Keratinocyte (primary cell): ENCODE results near the gene OMG. TPM values are rescaled to one million over a fixed set of nuclear protein-coding genes. Genes with fewer than 3 reads are reported as not detected.

Experiments
- DNase-seq: peaks from one replicate; pipeline ENCODE4 v3.0.0-alpha.2; 2011; ENCODE audit warnings: low read depth, missing footprints, low spot score
- FAIRE-seq: peaks from 2 replicates; lab custom pipeline; 2011; peaks lifted over from hg19 to GRCh38; lab: Jason Lieb, UNC
- H2AFZ ChIP-seq: 2 replicates; pipeline ENCODE4 v1.6.0; 2012; ENCODE audit warnings: low read length, control low read depth, inconsistent platforms; ENCODE audit not compliant: control insufficient read depth
- H3K27ac ChIP-seq: 2 replicates; pipeline ENCODE4 v1.5.1; 2011; ENCODE audit warnings: low read length; ENCODE audit not compliant: control insufficient read depth, insufficient read depth
- H3K27me3 ChIP-seq: 3 replicates; pipeline ENCODE4 v1.6.0; 2011; ENCODE audit warnings: low read length; ENCODE audit not compliant: control insufficient read depth, insufficient read depth; ENCODE audit errors: extremely low read depth
- H3K36me3 ChIP-seq, 2 experiments: 2 replicates in 1 of 2; 3 replicates in 1 of 2; pipeline ENCODE4 v1.5.1; 2011; ENCODE audit warnings: low read length in 2 of 2, mild to moderate bottlenecking in 1 of 2; ENCODE audit not compliant: control insufficient read depth in 2 of 2, insufficient read depth in 2 of 2; ENCODE audit errors: extremely low read depth in 1 of 2
- H3K4me1 ChIP-seq: 3 replicates; pipeline ENCODE4 v1.5.1; 2011; ENCODE audit warnings: low read length; ENCODE audit not compliant: control insufficient read depth, insufficient read depth; ENCODE audit errors: extremely low read depth
- H3K4me2 ChIP-seq: 3 replicates; pipeline ENCODE4 v1.6.0; 2011; ENCODE audit warnings: low read depth, low read length; ENCODE audit not compliant: control insufficient read depth, insufficient read depth; ENCODE audit errors: extremely low read depth
- H3K4me3 ChIP-seq, 3 experiments: fragments of 200-600 bp in 1 of 3; sonication (generic) in 1 of 3; 2 replicates in 2 of 3; 3 replicates in 1 of 3; pipeline ENCODE4 v1.5.1; 2011 to 2016; ENCODE audit warnings: low read length in 3 of 3, mild to moderate bottlenecking in 3 of 3, control low read depth in 2 of 3, inconsistent platforms in 1 of 3, low read depth in 1 of 3, mixed read lengths in 1 of 3, mixed run types in 1 of 3, moderate library complexity in 1 of 3; ENCODE audit not compliant: control insufficient read depth in 2 of 3, insufficient read depth in 2 of 3; ENCODE audit errors: extremely low read depth in 1 of 3
- H3K79me2 ChIP-seq: 2 replicates; pipeline ENCODE4 v1.6.0; 2012; ENCODE audit warnings: low read length; ENCODE audit not compliant: control insufficient read depth, insufficient read depth
- H3K9ac ChIP-seq: 3 replicates; pipeline ENCODE4 v1.6.0; 2011; ENCODE audit warnings: low read length; ENCODE audit not compliant: control insufficient read depth, insufficient read depth; ENCODE audit errors: extremely low read depth
- H3K9me1 ChIP-seq: 3 replicates; pipeline ENCODE4 v1.6.0; 2011; ENCODE audit warnings: low read length; ENCODE audit not compliant: control insufficient read depth, insufficient read depth; ENCODE audit errors: extremely low read depth
- H3K9me3 ChIP-seq: 2 replicates; pipeline ENCODE4 v1.5.1; 2012; ENCODE audit warnings: low read depth, low read length; ENCODE audit not compliant: control insufficient read depth
- H4K20me1 ChIP-seq: 3 replicates; pipeline ENCODE4 v1.6.0; 2011; ENCODE audit warnings: low read length; ENCODE audit not compliant: control insufficient read depth, insufficient read depth; ENCODE audit errors: extremely low read depth
- EZH2 ChIP-seq: IDR thresholded peaks from one replicate; pipeline ENCODE4 v1.6.1; 2012; ENCODE audit warnings: inconsistent platforms, mild to moderate bottlenecking, low read length, moderate library complexity
- dilution Hi-C: fragments of 300-500 bp; cut with MboI; formaldehyde crosslinking; loops from one replicate; pipeline ENCODE4 v1.7.0; 2020; ENCODE audit warnings: low sequenced_read_pairs; ENCODE audit not compliant: extremely low pct_ligation_motif_present
- polyA plus RNA-seq, 5 experiments: library from polyadenylated mRNA; depleted of rRNA in 3 of 5; stranded (reverse) in 3 of 5; stranded (forward) in 1 of 5; unstranded in 1 of 5; fragments of >200 nt; gene quantifications; 1 replicate in 1 of 5; 2 replicates in 3 of 5; 3 replicates in 1 of 5; pipeline versions ENCODE4 v1.2.1 to v1.2.3, GENCODE V29; 2011 to 2012; ENCODE audit warnings: missing spikeins in 2 of 5, low read depth in 1 of 5, low replicate concordance in 1 of 5
- TF ChIP-seq, protein P1 (sequence below), 3 experiments: IDR thresholded peaks in 1 of 3; conservative IDR thresholded peaks in 1 of 3; optimal IDR thresholded peaks in 1 of 3; 2 replicates in 2 of 3; 3 replicates in 1 of 3; pipeline versions ENCODE3 to v1.5.1; 2011; ENCODE audit warnings: low read length in 3 of 3, mild to moderate bottlenecking in 3 of 3, moderate library complexity in 2 of 3, control low read depth in 1 of 3, inconsistent platforms in 1 of 3; ENCODE audit not compliant: insufficient read depth in 2 of 3; ENCODE audit errors: extremely low read depth in 1 of 3

Gene OMG
- polyA plus RNA-seq, 1 donor (not counting 4 experiments of a cell fraction or from before 2014, with no cell fraction given) = not detected

- Histone ChIP-seq H3K4me3 (no peak overlapping the region), H3K79me2 (no peaks in the 10 kb centered on the region), H3K9ac (no peak overlapping the region), H3K9me1 (no peaks in the 10 kb centered on the region), H2AFZ (no peak overlapping the region), H3K4me2 (no peak overlapping the region), H4K20me1 (no peaks in the 10 kb centered on the region), H3K4me1 (peaks cover 30% of the 10 kb centered on the region), H3K27me3 (no peaks in the 10 kb centered on the region), H3K36me3 (peaks cover 0 to 3% of the 10 kb centered on the region in 2 experiments), H3K9me3 (no peaks in the 10 kb centered on the region), H3K27ac (no peak overlapping the region)
- TF ChIP-seq EZH2 = no peak
- TF ChIP-seq, protein P1, sequence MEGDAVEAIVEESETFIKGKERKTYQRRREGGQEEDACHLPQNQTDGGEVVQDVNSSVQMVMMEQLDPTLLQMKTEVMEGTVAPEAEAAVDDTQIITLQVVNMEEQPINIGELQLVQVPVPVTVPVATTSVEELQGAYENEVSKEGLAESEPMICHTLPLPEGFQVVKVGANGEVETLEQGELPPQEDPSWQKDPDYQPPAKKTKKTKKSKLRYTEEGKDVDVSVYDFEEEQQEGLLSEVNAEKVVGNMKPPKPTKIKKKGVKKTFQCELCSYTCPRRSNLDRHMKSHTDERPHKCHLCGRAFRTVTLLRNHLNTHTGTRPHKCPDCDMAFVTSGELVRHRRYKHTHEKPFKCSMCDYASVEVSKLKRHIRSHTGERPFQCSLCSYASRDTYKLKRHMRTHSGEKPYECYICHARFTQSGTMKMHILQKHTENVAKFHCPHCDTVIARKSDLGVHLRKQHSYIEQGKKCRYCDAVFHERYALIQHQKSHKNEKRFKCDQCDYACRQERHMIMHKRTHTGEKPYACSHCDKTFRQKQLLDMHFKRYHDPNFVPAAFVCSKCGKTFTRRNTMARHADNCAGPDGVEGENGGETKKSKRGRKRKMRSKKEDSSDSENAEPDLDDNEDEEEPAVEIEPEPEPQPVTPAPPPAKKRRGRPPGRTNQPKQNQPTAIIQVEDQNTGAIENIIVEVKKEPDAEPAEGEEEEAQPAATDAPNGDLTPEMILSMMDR (optimal IDR thresholded peaks at IDR 0.05 in 1 of 3, IDR thresholded peaks at IDR 0.05 in 1 of 3, conservative IDR thresholded peaks at IDR 0.05 in 1 of 3; ENCODE audit: extremely low read depth in 1 of 3, insufficient read depth in 2 of 3, low read length in 3 of 3) = no peak
- FAIRE-seq (peak; percentile 9), DNase-seq (no peak)
- dilution Hi-C loops = no loop called here
Measured at GRCh38 chr17:31323551-31323950, 26.5 kb upstream of the OMG start.

- Histone ChIP-seq H3K9me3 (no peaks in the 10 kb centered on the region), H3K27me3 (no peaks in the 10 kb centered on the region), H3K4me1 (peaks cover 20% of the 10 kb centered on the region), H3K36me3 (no peaks in the 10 kb centered on the region), H2AFZ (no peak overlapping the region), H3K4me2 (no peak overlapping the region), H3K79me2 (no peaks in the 10 kb centered on the region), H3K9ac (no peak overlapping the region), H3K4me3 (no peak overlapping the region), H4K20me1 (no peaks in the 10 kb centered on the region), H3K9me1 (no peaks in the 10 kb centered on the region), H3K27ac (no peak overlapping the region)
- no peak for DNase-seq
- dilution Hi-C loops = no loop called here
- TF ChIP-seq EZH2 = no peak
- TF ChIP-seq, protein P1 (optimal IDR thresholded peaks at IDR 0.05 in 1 of 3, IDR thresholded peaks at IDR 0.05 in 1 of 3, conservative IDR thresholded peaks at IDR 0.05 in 1 of 3; ENCODE audit: extremely low read depth in 1 of 3, insufficient read depth in 2 of 3, low read length in 3 of 3) = no peak
- no peak for FAIRE-seq
Measured at GRCh38 chr17:31321966-31322365, 24.9 kb upstream of the OMG start.
